ENCODE results near the gene SPPL2C.
A peak's percentile ranks its signal among the peaks of the same experiment; 100 is the strongest.

Gene SPPL2C

GRCh38 chr17:45828582-45829133 is 16.0 kb upstream of the SPPL2C start:
- no peak for DNase-seq

- DNase-seq: no peak
These were observed 10.8 kb upstream of the SPPL2C start for GRCh38 chr17:45833920-45834319.

- DNase-seq: no peak
These were observed 9.9 kb upstream of the SPPL2C start for GRCh38 chr17:45834471-45835396.

GRCh38 chr17:45835481-45835880 is 9.2 kb upstream of the SPPL2C start:
- no peak for DNase-seq

GRCh38 chr17:45836047-45837044 is 8.3 kb upstream of the SPPL2C start:
- DNase-seq: no peak

GRCh38 chr17:45837187-45837586 is 7.5 kb upstream of the SPPL2C start:
- no peak for DNase-seq

- no peak for DNase-seq
These were observed 7.1 kb upstream of the SPPL2C start for GRCh38 chr17:45837603-45838002.

GRCh38 chr17:45838751-45839295 is 5.9 kb upstream of the SPPL2C start:
- DNase-seq: no peak

GRCh38 chr17:45839442-45839841 is 5.2 kb upstream of the SPPL2C start:
- DNase-seq: no peak

GRCh38 chr17:45841186-45841585 is 3.5 kb upstream of the SPPL2C start:
- DNase-seq: no peak

- peak; percentile 66 for DNase-seq
These were observed 2.7 kb upstream of the SPPL2C start for GRCh38 chr17:45841883-45842525.

GRCh38 chr17:45843722-45844121 is 959 bp upstream of the SPPL2C start:
- DNase-seq: no peak

- DNase-seq: no peak
These were observed 900 bp downstream of the SPPL2C start for GRCh38 chr17:45845376-45846185.

- DNase-seq: no peak
These were observed 1.5 kb downstream of the SPPL2C start for GRCh38 chr17:45846223-45846622.

- DNase-seq: no peak
These were observed 2.0 kb downstream of the SPPL2C start for GRCh38 chr17:45846646-45847045.

- DNase-seq: no peak
These were observed 2.4 kb downstream of the SPPL2C start for GRCh38 chr17:45847101-45847500.

GRCh38 chr17:45847747-45848146 is 3.1 kb downstream of the SPPL2C start:
- no peak for DNase-seq

- DNase-seq: no peak
These were observed 3.7 kb downstream of the SPPL2C start for GRCh38 chr17:45848405-45848804.

GRCh38 chr17:45848868-45849535 is 4.3 kb downstream of the SPPL2C start:
- no peak for DNase-seq

GRCh38 chr17:45849536-45849990 is 4.9 kb downstream of the SPPL2C start:
- no peak for DNase-seq

- DNase-seq: no peak
These were observed 5.3 kb downstream of the SPPL2C start for GRCh38 chr17:45850011-45850410.

Data from NCI-H345 (cell line).